Fibroblast of villous mesenchyme (primary cell): ENCODE measurements around the gene ZNF618. TPM values are rescaled to one million over a fixed set of nuclear protein-coding genes. Genes with fewer than 3 reads are reported as not detected.

Experiments
- DNase-seq: peaks from one replicate; pipeline ENCODE4 v3.0.0-alpha.2; 2010; ENCODE audit warnings: low read depth
- H3K4me3 ChIP-seq: 2 replicates; pipeline ENCODE4 v1.5.1; 2011; ENCODE audit warnings: low read depth, mild to moderate bottlenecking, low read length
- total RNA-seq: library from RNA; depleted of rRNA; stranded (reverse); fragments of >200 nt; gene quantifications from 2 replicates; pipeline ENCODE4 v1.2.3, GENCODE V29; 2012
- TF ChIP-seq, protein P1 (sequence below): IDR thresholded peaks from 2 replicates; pipeline ENCODE4 v1.5.1; 2012; ENCODE audit warnings: low read depth, mild to moderate bottlenecking, low read length; ENCODE audit not compliant: insufficient read depth

ZNF618 gene
- total RNA-seq, 1 donor = 12.5 TPM

GRCh38 chr9:114089206-114089840 lies 213.2 kb downstream of the ZNF618 start:
- TF ChIP-seq, protein P1, sequence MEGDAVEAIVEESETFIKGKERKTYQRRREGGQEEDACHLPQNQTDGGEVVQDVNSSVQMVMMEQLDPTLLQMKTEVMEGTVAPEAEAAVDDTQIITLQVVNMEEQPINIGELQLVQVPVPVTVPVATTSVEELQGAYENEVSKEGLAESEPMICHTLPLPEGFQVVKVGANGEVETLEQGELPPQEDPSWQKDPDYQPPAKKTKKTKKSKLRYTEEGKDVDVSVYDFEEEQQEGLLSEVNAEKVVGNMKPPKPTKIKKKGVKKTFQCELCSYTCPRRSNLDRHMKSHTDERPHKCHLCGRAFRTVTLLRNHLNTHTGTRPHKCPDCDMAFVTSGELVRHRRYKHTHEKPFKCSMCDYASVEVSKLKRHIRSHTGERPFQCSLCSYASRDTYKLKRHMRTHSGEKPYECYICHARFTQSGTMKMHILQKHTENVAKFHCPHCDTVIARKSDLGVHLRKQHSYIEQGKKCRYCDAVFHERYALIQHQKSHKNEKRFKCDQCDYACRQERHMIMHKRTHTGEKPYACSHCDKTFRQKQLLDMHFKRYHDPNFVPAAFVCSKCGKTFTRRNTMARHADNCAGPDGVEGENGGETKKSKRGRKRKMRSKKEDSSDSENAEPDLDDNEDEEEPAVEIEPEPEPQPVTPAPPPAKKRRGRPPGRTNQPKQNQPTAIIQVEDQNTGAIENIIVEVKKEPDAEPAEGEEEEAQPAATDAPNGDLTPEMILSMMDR = no peak
- no peak overlapping the region for H3K4me3 ChIP-seq
- DNase-seq = no peak

- TF ChIP-seq, protein P1 = no peak
- H3K4me3 ChIP-seq = no peak overlapping the region
- no peak for DNase-seq
Measured at GRCh38 chr9:114090798-114091197, 214.7 kb downstream of the ZNF618 start.

DNA sequence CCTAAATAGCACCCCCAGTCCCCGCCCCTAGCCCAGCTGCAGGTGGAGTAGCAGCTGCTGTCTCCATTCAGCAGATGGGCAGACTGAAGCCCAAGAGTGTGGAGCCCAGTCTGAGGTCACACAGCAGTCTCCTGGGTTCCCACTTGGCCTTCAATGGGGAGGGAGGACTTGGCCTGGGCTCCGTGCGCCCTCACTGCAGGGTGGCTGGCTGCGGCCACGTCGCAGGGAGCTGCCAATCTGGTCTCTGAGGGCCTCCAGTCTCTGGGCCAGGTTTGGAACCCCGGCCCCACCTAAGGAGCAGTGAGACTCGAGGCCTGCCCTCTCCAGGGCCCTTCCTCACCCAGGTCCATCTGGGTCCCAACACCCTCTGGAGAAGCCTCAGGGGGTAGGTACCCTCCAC lies 215.6 kb downstream of the ZNF618 start:
- no peak for DNase-seq
- TF ChIP-seq, protein P1 = no peak
- no peak overlapping the region for H3K4me3 ChIP-seq

GRCh38 chr9:114092336-114092735 lies 216.2 kb downstream of the ZNF618 start:
- no peak for DNase-seq
- TF ChIP-seq, protein P1 = no peak

GRCh38 chr9:114093031-114093471 lies 216.9 kb downstream of the ZNF618 start:
- TF ChIP-seq, protein P1 = no peak
- no peak overlapping the region for H3K4me3 ChIP-seq
- no peak for DNase-seq

More at GRCh38 chr9:114092336-114092735, 216.2 kb downstream of the ZNF618 start:
- H3K4me3 ChIP-seq = no peak overlapping the region

GRCh38 chr9:114093761-114094505 lies 217.8 kb downstream of the ZNF618 start:
- TF ChIP-seq, protein P1 = no peak
- no peak overlapping the region for H3K4me3 ChIP-seq
- no peak for DNase-seq
